Astrocyte (in vitro differentiated cells and primary cell): ENCODE measurements around the gene KIAA0513. TPM values are rescaled to one million over a fixed set of nuclear protein-coding genes. Genes with fewer than 3 reads are reported as not detected.

Experiments used
- DNase-seq: peaks from one replicate; pipeline ENCODE4 v3.0.0-alpha.2; 2010; ENCODE audit warnings: low read depth
- FAIRE-seq: peaks from 2 replicates; lab custom pipeline; 2011; peaks lifted over from hg19 to GRCh38; lab: Jason Lieb, UNC
- H2AFZ ChIP-seq: 2 replicates; pipeline ENCODE4 v1.6.0; 2012; ENCODE audit warnings: low read depth, low read length, inconsistent platforms
- H3K27ac ChIP-seq: 2 replicates; pipeline ENCODE4 v1.5.1; 2011; ENCODE audit warnings: low read depth, low read length, inconsistent platforms
- H3K27me3 ChIP-seq: 2 replicates; pipeline ENCODE4 v1.6.0; 2011; ENCODE audit warnings: low read length, inconsistent platforms; ENCODE audit not compliant: insufficient read depth
- H3K36me3 ChIP-seq: 2 replicates; pipeline ENCODE4 v1.5.1; 2011; ENCODE audit warnings: low read length, inconsistent platforms; ENCODE audit not compliant: insufficient read depth
- H3K4me1 ChIP-seq: 2 replicates; pipeline ENCODE4 v1.5.1; 2011; ENCODE audit warnings: low read length, inconsistent platforms; ENCODE audit not compliant: insufficient read depth
- H3K4me2 ChIP-seq: 2 replicates; pipeline ENCODE4 v1.6.0; 2012; ENCODE audit warnings: low read length, inconsistent platforms
- H3K4me3 ChIP-seq: 2 replicates; pipeline ENCODE4 v1.5.1; 2011; ENCODE audit warnings: low read depth, mild to moderate bottlenecking, low read length, inconsistent platforms; ENCODE audit not compliant: insufficient read depth
- H3K79me2 ChIP-seq: 2 replicates; pipeline ENCODE4 v1.6.0; 2012; ENCODE audit warnings: mild to moderate bottlenecking, low read length, inconsistent platforms; ENCODE audit not compliant: insufficient read depth
- H3K9ac ChIP-seq: 2 replicates; pipeline ENCODE4 v1.6.0; 2012; ENCODE audit warnings: mild to moderate bottlenecking, low read length, inconsistent platforms
- H3K9me3 ChIP-seq: 2 replicates; pipeline ENCODE4 v1.5.1; 2012; ENCODE audit warnings: low read depth, mild to moderate bottlenecking, low read length, inconsistent platforms; ENCODE audit not compliant: insufficient read depth
- H4K20me1 ChIP-seq: 2 replicates; pipeline ENCODE4 v1.6.0; 2012; ENCODE audit warnings: low read length, inconsistent platforms; ENCODE audit not compliant: insufficient read depth
- H3K27ac Mint-ChIP-seq: one replicate; pipeline ENCODE4 v1.8.0; 2021; ENCODE audit warnings: mild to moderate bottlenecking, mixed read lengths; ENCODE audit not compliant: unreplicated experiment
- H3K27me3 Mint-ChIP-seq: one replicate; pipeline ENCODE4 v1.8.0; 2021; ENCODE audit warnings: low read depth, mixed read lengths; ENCODE audit not compliant: unreplicated experiment
- H3K36me3 Mint-ChIP-seq: one replicate; pipeline ENCODE4 v1.8.0; 2021; ENCODE audit warnings: low read depth, mixed read lengths; ENCODE audit not compliant: unreplicated experiment
- H3K4me1 Mint-ChIP-seq: one replicate; pipeline ENCODE4 v1.8.0; 2021; ENCODE audit warnings: low read depth, mixed read lengths; ENCODE audit not compliant: unreplicated experiment
- H3K4me3 Mint-ChIP-seq: one replicate; pipeline ENCODE4 v1.8.0; 2021; ENCODE audit warnings: mild to moderate bottlenecking, moderate library complexity, mixed read lengths; ENCODE audit not compliant: unreplicated experiment
- H3K9me3 Mint-ChIP-seq: one replicate; pipeline ENCODE4 v1.8.0; 2021; ENCODE audit warnings: mild to moderate bottlenecking, mixed read lengths; ENCODE audit not compliant: unreplicated experiment
- CTCF ChIP-seq: IDR thresholded peaks from 2 replicates; pipeline ENCODE4 v1.5.1; 2011; ENCODE audit warnings: low read depth, mild to moderate bottlenecking, inconsistent platforms, low read length, moderate library complexity; ENCODE audit not compliant: insufficient read depth
- EZH2 ChIP-seq: IDR thresholded peaks from 2 replicates; pipeline ENCODE4 v1.6.1; 2012; ENCODE audit warnings: mild to moderate bottlenecking, low read length, inconsistent platforms; ENCODE audit not compliant: insufficient read depth
- total RNA-seq: library from RNA; stranded (reverse); gene quantifications from 2 replicates; pipeline ENCODE4 v1.2.1, GENCODE V29; 2021

KIAA0513 gene
- total RNA-seq, 1 donor from 2014 or later = 7.5 TPM

GRCh38 chr16:85054948-85055492 lies 27.4 kb downstream of the KIAA0513 start:
- TF ChIP-seq CTCF (no peak), EZH2 (no peak)
- Histone ChIP-seq H4K20me1 (peaks cover 30% of the 10 kb centered on the region), H3K4me2 (peak overlapping the region; percentile 82), H3K36me3 (no peaks in the 10 kb centered on the region), H3K4me1 (peaks cover 20% of the 10 kb centered on the region), H3K9ac (peak overlapping the region; percentile 39), H3K4me3 (peak overlapping the region; percentile 47), H3K9me3 (no peaks in the 10 kb centered on the region), H2AFZ (peak overlapping the region; percentile 29), H3K79me2 (no peaks in the 10 kb centered on the region), H3K27me3 (no peaks in the 10 kb centered on the region), H3K27ac (peak overlapping the region; percentile 22)
- Mint-ChIP-seq H3K36me3 (peaks cover 3% of the 10 kb centered on the region), H3K4me1 (peaks cover 13% of the 10 kb centered on the region), H3K27me3 (peaks cover 3% of the 10 kb centered on the region), H3K27ac (no peak overlapping the region), H3K9me3 (peaks cover 2% of the 10 kb centered on the region), H3K4me3 (no peak overlapping the region)
- FAIRE-seq (no peak), DNase-seq (no peak)

- H4K20me1 ChIP-seq = peaks cover 29% of the 10 kb centered on the region
- peaks cover 10% of the 10 kb centered on the region for H3K4me1 Mint-ChIP-seq
- H3K27me3 Mint-ChIP-seq = peaks cover 6% of the 10 kb centered on the region
- peak overlapping the region; percentile 47 for H3K4me3 ChIP-seq
- no peaks in the 10 kb centered on the region for H3K27me3 ChIP-seq
- H3K4me1 ChIP-seq = peaks cover 18% of the 10 kb centered on the region
- H3K27ac ChIP-seq = peak overlapping the region; percentile 22
- peak overlapping the region; percentile 39 for H3K9ac ChIP-seq
- peaks cover 2% of the 10 kb centered on the region for H3K9me3 Mint-ChIP-seq
- no peak overlapping the region for H3K27ac Mint-ChIP-seq
- no peak overlapping the region for H3K4me3 Mint-ChIP-seq
- FAIRE-seq = no peak
- H2AFZ ChIP-seq = peak overlapping the region; percentile 29
- H3K36me3 ChIP-seq = no peaks in the 10 kb centered on the region
- TF ChIP-seq CTCF = no peak
- no peak for TF ChIP-seq EZH2
- peaks cover under 1% of the 10 kb centered on the region for H3K36me3 Mint-ChIP-seq
- peak; percentile 76 for DNase-seq
- no peaks in the 10 kb centered on the region for H3K9me3 ChIP-seq
- H3K4me2 ChIP-seq = peak overlapping the region; percentile 82
- no peaks in the 10 kb centered on the region for H3K79me2 ChIP-seq
These were observed 28.1 kb downstream of the KIAA0513 start for GRCh38 chr16:85055493-85056210.
